ENCODE results near the gene PLA2G2C.

GRCh38 chr1:20137055-20137454 is 49.3 kb downstream of the PLA2G2C start:
- TF ChIP-seq CTCF (IDR thresholded peaks at IDR 0.05) = no peak
- no peak for TF ChIP-seq POLR2A (IDR thresholded peaks at IDR 0.05)
